Measurements from ENCODE around the gene DLGAP5.

DNA sequence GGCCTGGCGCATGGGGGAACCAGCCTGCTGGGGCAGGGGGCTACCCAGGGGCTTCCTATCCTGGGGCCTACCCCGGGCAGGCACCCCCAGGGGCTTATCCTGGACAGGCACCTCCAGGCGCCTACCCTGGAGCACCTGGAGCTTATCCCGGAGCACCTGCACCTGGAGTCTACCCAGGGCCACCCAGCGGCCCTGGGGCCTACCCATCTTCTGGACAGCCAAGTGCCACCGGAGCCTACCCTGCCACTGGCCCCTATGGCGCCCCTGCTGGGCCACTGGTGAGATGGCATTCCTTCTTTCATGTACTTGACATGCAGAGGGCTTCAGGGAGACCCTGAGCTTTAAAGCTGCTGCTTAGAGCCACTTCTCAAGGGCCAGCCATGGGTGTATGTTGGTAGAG is 53.3 kb downstream of the DLGAP5 start:
- TF ChIP-seq, protein P1, sequence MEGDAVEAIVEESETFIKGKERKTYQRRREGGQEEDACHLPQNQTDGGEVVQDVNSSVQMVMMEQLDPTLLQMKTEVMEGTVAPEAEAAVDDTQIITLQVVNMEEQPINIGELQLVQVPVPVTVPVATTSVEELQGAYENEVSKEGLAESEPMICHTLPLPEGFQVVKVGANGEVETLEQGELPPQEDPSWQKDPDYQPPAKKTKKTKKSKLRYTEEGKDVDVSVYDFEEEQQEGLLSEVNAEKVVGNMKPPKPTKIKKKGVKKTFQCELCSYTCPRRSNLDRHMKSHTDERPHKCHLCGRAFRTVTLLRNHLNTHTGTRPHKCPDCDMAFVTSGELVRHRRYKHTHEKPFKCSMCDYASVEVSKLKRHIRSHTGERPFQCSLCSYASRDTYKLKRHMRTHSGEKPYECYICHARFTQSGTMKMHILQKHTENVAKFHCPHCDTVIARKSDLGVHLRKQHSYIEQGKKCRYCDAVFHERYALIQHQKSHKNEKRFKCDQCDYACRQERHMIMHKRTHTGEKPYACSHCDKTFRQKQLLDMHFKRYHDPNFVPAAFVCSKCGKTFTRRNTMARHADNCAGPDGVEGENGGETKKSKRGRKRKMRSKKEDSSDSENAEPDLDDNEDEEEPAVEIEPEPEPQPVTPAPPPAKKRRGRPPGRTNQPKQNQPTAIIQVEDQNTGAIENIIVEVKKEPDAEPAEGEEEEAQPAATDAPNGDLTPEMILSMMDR (IDR thresholded peaks at IDR 0.05; ENCODE audit: low read depth, low read length, poor library complexity, severe bottlenecking), result no peak
- TF ChIP-seq EZH2phosphoT487 (IDR thresholded peaks at IDR 0.05; ENCODE audit: borderline replicate concordance, low read length), result no peak
